Activated gamma-delta T cell treated with Interleukin-2 at 50 U/mL for 16 hours (primary cell): Measurements from ENCODE around the gene SUSD6.

Source experiments
- DNase-seq: peaks from one replicate; pipeline ENCODE4 v3.0.0-alpha.2; 2020

SUSD6 gene, protein sequence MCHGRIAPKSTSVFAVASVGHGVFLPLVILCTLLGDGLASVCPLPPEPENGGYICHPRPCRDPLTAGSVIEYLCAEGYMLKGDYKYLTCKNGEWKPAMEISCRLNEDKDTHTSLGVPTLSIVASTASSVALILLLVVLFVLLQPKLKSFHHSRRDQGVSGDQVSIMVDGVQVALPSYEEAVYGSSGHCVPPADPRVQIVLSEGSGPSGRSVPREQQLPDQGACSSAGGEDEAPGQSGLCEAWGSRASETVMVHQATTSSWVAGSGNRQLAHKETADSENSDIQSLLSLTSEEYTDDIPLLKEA

DNA sequence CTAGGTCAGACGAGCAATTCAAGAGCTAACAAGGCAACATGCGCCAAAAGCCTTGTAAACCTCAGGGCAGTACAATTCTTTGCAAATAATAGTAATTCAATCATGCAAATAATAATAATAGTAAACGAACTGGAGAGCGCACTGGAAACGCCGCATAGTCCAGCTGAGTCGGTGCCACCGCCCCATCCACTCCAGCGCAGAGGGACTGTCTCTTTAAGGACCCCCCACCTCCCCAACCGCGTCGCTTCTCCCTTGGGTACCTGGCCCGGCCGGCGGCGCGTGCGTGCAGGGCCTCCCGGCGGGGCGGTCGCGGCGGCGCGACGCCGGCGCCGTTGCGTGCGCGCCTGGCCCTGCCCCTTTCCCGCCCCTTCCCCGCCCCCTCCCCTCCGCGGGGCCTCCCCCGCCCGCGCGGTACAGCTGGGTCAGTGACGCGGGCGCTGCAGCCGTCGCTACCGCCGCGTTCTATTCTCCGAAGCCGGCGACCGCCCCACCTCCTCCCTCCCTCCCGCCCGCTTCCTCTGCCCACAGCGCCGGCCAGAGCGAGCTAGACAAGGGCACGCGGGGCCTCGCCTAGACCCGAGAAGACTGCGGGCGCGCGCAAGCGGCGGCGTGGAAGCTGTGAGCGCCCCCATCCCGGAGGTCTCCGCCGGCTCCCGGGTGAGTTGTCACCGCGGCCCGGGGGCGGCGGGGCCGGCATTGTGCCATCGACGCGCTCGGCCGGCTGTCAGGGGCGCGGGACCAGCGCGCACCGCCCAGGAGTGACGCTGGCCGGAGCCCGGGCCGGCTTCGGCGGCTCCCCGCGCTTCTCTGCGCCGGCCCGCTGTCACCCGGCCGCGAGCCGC lies at the start of gene SUSD6:
SUSD6 (plus strand) TSS at position 425 of the 842 bp plus-strand sequence. CDS start 46,997 bp downstream, outside the sequence.
- DNase-seq: peak; percentile 86

DNA sequence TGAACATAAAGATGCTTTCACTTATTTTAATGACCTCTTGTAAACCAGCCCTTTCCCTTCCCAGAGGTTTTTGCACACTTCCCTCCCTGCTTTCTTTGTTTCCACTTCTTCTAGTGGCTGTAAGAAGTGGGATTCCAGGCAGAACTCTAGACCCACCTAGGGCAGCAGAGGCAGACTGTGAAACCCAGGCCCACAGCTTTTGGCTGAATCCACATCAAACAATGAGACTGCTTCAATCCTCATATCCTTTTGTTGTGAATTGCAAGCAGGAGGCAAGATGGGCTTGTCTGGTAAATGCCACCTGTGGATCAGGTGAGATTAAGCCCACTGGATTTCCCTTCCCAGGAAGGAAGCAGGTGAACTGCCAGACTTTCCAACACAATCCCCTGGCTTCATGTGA lies 49.5 kb upstream of the SUSD6 start:
- no peak for DNase-seq

DNA sequence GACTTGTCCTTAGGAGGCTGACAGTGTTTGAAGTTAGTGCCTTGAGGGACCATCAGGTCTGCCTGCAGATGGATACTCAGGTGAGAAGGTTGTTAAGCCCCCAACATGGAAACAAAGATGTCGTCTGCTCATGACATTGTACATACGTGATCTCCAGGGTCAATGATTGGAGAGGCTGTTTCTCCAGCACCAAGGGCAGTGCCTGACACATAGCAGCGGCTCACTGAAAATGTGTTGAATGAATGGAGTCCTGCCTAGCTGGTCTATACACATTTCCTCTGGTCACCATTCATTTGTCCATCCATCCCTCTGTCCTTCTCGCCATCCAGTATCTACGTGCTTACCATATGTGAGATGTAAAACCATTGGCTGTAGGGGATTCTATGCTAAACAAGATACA lies 43.8 kb upstream of the SUSD6 start:
- no peak for DNase-seq

DNA sequence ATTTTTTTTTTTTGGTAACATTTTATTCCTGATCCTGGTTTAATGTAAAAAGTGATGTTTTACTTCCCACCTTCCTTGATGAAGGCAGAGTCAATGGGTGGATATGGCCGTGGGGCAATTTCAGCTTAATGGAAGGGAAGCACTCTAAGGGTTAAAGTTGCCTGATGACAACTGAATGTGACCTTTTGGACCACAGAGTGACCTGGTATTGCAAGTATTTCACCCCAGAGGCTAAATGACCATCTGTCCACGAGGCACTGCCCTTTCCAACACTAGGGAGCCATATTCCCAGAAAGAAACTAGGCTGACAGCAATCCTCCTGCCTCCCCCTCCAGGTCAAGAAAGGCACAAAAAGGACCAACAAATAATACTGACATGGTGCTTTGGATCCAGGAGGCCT lies 41.5 kb upstream of the SUSD6 start:
- DNase-seq: no peak

GRCh38 chr14:69570836-69571330 lies 40.5 kb upstream of the SUSD6 start:
- no peak for DNase-seq

DNA sequence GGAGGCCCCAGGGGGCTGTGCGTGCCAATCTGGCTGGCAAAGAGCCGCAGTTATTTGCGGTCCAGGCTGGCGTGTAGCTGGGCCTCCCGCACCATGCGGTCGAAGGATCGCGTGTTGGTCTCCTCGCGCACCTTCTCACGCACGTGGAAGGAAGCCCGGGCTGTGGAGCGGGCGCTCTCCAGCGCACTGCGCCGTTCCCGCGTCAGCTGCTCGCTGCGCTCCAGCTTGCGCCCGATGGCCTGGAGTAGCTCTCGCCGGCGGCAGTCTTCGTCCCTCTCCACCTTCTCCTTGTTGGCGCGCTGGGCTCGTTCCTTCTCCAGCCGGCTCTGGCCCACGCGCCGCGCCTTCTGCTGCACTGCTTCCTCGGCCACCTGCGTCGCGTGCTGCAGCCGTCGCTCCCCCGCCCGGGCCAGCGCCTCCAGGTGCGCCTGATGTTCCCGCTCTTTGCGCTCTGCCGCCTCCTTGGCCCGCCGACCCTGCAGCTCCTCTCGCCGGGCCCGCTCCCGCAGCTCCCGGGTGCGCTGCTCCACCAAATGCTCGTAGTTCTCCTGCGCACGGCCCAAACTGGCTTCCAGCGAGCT lies 39.9 kb upstream of the SUSD6 start:
- DNase-seq: no peak

DNA sequence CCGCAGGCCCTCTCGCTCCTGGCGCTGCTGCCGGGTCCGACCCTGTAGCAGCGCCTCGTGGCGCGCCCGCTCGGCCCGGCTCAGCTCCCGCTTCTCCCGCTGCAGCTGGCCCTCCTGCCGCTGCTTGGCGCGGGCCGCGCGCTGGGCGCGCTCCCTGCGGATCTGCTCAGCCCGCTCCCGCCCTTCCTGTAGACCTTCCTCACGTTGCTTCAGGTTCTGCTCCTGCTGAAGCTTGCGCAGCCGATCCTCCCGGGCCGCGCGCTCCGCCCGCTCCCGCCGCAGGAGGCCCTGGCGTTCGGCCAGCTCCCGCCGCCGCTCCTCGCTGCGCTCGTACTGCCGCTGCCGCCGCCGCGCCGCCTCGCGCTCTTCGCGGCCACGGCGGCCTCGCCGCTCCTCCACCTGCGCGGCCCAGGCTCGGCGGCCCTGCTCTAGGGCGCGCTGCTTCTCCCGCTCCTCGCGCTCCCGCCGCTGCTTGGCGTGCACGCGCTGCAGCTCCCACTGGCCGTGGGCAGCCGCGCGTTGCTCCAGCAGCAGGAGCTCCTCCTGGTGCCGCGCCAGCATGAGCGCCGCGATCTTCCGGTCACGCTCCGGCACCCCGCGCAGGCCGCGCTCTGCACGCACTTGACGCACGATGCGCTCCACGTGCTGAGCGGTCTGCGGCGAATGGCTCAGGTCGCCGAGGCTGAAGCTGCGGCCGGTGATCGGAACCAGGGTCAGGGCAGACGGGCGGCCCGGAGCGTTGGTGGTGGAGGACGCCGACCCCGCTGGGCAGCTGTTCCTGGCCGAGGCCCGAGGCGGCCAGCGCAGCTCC lies 39.2 kb upstream of the SUSD6 start:
- no peak for DNase-seq

- no peak for DNase-seq
Measured at GRCh38 chr14:69572841-69573135, 38.6 kb upstream of the SUSD6 start.

GRCh38 chr14:69573205-69573830 lies 38.1 kb upstream of the SUSD6 start:
- DNase-seq: no peak

DNA sequence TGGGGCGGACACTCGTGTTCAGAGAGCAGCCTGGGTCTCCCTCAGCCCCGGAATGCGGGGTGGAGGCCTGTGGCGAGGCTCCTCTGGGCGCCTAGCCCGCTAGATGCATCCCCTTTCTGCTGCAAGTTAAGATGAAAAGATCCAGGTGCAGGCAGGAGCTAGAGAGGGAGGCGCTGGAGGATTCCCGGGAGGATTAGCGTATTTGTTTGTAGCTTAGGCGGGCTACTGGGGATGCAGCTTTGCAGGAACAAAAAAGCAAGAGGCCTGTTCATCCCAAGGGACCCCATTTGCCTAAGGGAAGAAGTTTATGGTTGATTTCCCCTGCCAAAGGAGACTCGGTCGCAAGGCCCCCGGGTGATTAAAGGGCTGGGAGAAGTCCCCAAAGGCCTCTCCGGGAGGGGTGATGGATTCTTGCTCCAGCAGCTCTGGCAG lies 37.5 kb upstream of the SUSD6 start:
- DNase-seq: no peak

DNA sequence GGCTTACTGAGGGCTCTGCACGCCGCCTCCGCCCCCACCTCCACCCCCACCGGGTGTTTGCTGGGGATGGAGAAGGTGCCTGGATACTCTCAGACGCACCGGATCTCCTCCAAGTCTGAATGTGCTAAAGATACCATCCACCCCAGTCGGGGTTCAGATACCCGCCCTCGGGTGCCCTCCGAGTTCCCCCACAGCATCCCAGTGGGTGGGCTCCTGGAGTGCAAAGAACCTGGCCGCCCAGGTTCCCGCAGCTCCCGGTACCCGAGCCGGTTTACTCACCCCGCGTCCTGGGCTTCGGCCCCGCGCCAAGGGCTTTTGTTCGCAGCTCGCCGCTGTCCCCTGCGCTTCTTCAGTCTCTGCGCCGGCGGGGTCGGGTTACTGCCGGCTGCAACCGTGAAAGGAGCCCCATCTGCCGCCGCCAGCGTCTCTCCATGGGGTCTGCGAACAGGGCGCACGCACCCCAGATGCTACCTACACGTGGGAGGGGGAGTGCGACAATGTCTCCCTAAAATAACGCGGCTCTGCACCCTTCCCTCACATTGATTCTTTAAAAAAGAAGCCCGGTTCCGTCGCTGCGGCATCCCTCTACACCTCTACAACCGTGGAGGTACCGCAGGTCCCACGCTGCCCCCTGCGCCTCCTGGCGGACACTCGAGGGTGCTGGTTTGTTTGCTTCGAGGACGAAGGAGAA lies 37.0 kb upstream of the SUSD6 start, which contains the start of gene CCDC177:
CCDC177 (minus strand) TSS at position 609 of the 691 bp plus-strand sequence. CDS start 1,249 bp downstream, outside the sequence.
- peak; percentile 70 for DNase-seq

DNA sequence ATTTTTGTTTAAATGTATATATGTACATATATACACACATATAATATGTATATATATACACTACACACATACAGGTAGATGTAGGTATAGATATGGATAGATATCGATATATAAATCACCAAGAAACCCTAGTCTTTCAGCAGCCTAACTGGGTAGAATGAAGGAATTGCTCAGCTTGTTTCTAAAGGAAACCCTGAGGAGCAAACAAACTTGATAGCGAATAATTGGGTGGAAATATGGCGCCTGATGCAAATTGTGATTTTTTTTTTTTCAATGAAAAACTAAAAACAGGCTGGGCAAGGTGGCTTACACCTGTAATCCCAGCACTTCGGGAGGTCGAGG lies 36.5 kb upstream of the SUSD6 start:
- DNase-seq: no peak

- DNase-seq: no peak
Measured at GRCh38 chr14:69579476-69579875, 31.9 kb upstream of the SUSD6 start.

DNA sequence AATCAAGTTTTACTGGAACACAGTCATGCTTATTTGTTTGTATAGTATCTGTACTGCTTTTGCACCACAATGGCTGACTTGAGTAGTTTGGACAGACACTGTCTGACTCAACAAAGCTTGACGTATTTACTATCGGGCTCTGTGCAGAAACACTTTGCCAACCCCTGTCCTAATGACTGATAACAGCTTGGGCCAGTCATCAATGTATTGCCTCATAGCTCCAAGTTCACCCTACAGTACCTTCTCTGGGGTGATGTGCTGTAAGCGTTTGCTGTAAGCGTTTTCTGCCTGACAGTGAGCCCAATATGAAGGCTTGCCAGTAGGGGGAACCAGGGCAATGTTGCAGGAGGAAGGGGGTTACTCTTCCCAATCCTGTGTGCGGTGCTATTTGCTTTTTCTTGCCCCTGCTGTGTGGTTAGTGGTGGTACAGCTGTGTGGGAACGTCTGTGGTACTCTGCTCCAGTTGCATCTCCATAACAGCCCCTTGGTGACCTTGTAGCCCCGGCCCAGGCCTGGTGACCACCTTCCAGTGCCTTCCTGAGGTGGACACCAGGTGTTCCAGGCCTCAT lies 31.3 kb upstream of the SUSD6 start:
- DNase-seq: no peak

DNA sequence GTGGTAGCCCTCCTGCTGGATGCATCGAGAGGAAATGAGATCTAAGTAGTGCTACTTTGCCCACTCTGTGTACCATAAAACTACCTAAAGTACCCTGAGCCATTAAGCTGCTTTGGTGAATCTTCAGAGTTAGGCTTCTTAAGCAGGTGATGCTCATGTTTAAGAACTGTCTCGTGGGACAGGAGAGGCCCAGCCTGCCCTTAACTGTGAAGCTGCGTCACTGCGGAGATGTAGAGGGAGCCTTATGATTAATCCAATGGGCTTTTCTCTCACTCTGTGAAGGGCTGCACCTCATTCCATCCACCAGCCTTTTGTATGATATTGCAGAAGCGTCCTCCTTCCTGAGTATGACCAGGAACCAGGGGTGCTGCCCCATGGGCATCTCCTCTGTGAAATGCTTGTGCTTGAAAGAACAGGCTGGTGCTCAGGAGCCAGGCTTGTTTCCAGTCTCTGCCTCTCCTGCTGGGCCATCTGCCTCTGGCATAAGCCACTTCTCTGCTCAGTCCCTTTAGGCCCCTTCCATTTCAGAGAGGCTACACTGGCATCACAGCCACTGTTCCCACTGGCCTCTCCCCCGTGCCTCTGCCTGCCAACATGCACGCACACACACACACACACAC lies 30.0 kb upstream of the SUSD6 start:
- no peak for DNase-seq

- no peak for DNase-seq
Measured at GRCh38 chr14:69582212-69582611, 29.2 kb upstream of the SUSD6 start.

- DNase-seq: no peak
Measured at GRCh38 chr14:69582829-69583228, 28.6 kb upstream of the SUSD6 start.

GRCh38 chr14:69584389-69584788 lies 27.0 kb upstream of the SUSD6 start:
- no peak for DNase-seq

DNA sequence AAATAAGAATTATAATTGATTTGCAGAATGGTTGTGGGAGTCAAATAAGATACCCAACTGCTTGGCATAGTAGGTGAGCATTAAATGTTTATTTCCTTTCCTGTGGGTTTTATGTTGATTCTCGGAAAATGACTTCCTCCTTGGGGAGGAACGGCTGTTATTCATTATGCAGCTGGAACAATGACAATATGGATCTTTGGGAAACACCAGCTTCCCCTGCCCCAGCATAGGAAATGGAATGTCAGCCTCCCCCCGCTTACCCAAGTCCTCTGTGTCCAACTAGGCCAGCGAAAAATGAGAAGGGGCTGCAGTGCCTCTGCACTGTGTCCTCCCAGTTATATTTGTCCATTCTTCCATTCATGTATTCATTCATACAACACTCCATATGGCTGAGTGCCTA lies 25.0 kb upstream of the SUSD6 start:
- no peak for DNase-seq

DNA sequence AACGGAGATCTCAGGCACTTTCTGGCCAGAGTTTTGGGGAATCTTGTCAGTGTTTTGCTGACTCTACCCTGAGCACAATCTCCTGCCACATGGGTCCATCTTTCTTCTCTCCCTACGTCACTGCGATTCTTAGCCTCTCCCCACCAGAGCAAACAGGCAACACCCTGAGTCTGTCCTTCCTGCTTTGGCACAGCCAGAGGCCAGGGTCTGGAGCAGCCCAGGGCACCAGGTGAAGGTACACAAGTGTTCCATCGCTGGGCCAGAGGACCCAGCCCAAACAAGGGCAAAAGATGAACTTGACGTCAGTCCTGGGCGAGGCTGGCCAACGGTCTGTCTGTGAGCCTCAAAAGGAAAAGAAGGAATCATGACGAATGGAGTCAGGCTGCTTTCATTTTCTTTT lies 24.0 kb upstream of the SUSD6 start:
- no peak for DNase-seq

DNA sequence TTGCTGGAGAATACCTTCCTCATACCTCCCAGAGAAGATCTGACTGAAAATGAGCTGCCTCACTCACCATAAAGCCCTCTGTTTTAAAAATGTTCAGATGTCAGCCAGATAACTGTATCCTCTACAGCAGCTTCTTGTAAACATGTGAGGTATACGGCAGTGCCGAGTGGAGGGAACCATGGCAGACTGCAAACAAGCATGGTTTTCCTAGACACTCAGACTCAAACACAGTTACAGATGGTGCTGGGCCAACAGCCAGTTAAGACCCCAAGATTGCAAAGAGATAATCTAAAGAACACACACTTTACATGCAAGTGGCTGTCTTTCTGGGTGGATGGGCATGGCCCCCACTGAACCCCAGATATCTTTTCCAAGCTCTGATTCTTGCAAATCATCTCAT lies 20.1 kb upstream of the SUSD6 start:
- DNase-seq: no peak
